A673 (cell line): ENCODE results near the gene ADRM1. TPM values are rescaled to one million over a fixed set of nuclear protein-coding genes. Genes with fewer than 3 reads are reported as not detected.

Source experiments
- BruUV-seq: library from RNA; stranded (reverse); fragments of 400-500 nt; replicated peaks from 2 replicates; lab custom pipeline; 2021; lab: Mats Ljungman, UMichigan
- CTCF ChIA-PET: fragments of 300-600 bp; sonication (Branson Sonifier 250); formaldehyde crosslinking; loops from one replicate; lab custom pipeline; 2022; ENCODE audit warnings: antibody characterized with exemption; lab: Charles Lee
- POLR2A ChIA-PET: fragments of 300-600 bp; sonication (Branson Sonifier 250); formaldehyde crosslinking; loops from one replicate; lab custom pipeline; 2022; ENCODE audit warnings: antibody characterized with exemption; ENCODE audit not compliant: low non-redundant PET; lab: Charles Lee
- DNase-seq: peaks from one replicate; pipeline ENCODE4 v3.0.0-alpha.2; 2015; ENCODE audit warnings: low spot score
- H3K27ac ChIP-seq: fragments of 200-600 bp; sonication (generic); 2 replicates; pipeline ENCODE4 v1.5.1; 2016; ENCODE audit warnings: mixed run types, low read depth, mild to moderate bottlenecking, mixed read lengths, antibody characterized with exemption, low read length; ENCODE audit not compliant: poor library complexity, severe bottlenecking
- H3K27me3 ChIP-seq: fragments of 200-600 bp; sonication (generic); replicated peaks from 2 replicates; pipeline ENCODE4 v1.6.1; 2017; ENCODE audit warnings: mixed run types, low read depth, mild to moderate bottlenecking, mixed read lengths, antibody characterized with exemption, low read length; ENCODE audit not compliant: insufficient read depth, poor library complexity
- H3K36me3 ChIP-seq: fragments of 200-600 bp; sonication (generic); 2 replicates; pipeline ENCODE4 v1.6.1; 2016; ENCODE audit warnings: mixed run types, mild to moderate bottlenecking, mixed read lengths, antibody characterized with exemption, low read length; ENCODE audit not compliant: insufficient read depth, poor library complexity, severe bottlenecking
- H3K4me1 ChIP-seq: fragments of 200-600 bp; sonication (generic); 2 replicates; pipeline ENCODE4 v1.6.1; 2017; ENCODE audit warnings: mixed run types, mild to moderate bottlenecking, mixed read lengths, antibody characterized with exemption, low read length; ENCODE audit not compliant: insufficient read depth, poor library complexity, severe bottlenecking
- H3K4me3 ChIP-seq: fragments of 200-600 bp; sonication (generic); 2 replicates; pipeline ENCODE4 v1.5.1; 2016; ENCODE audit warnings: low read depth, mixed run types, mild to moderate bottlenecking, mixed read lengths, low read length; ENCODE audit not compliant: poor library complexity, severe bottlenecking
- H3K9me3 ChIP-seq: fragments of 200-600 bp; sonication (generic); 2 replicates; pipeline ENCODE4 v1.6.1; 2016; ENCODE audit warnings: mixed run types, low read depth, mild to moderate bottlenecking, mixed read lengths, antibody characterized with exemption, low read length; ENCODE audit not compliant: poor library complexity, severe bottlenecking
- CTCF ChIP-seq: fragments of 300-800, 200-600 bp; sonication (generic); conservative IDR thresholded peaks from 2 replicates; pipeline ENCODE4 v1.5.1; 2017; ENCODE audit warnings: low read depth, mild to moderate bottlenecking, antibody characterized with exemption, low read length, moderate library complexity, mixed read lengths
- EZH2 ChIP-seq: fragments of 200-600 bp; sonication (generic); IDR thresholded peaks from 2 replicates; pipeline ENCODE4 v1.6.1; 2017; ENCODE audit warnings: borderline replicate concordance, low read depth, mild to moderate bottlenecking, mixed read lengths, antibody characterized with exemption, low read length; ENCODE audit not compliant: poor library complexity, severe bottlenecking
- intact Hi-C: fragments of 100-400 bp; cut with micrococcal nuclease; formaldehyde crosslinking; loops from one replicate; pipeline ENCODE4 v1.10.0; 2022; ENCODE audit not compliant: unreplicated experiment
- total RNA-seq: library from RNA; stranded (reverse); gene quantifications from 2 replicates; pipeline ENCODE4 v1.2.3, GENCODE V29; 2021

ADRM1 gene
- total RNA-seq, 1 experiment from 2014 or later, result 252 TPM

- no peaks in the 10 kb centered on the region for H3K36me3 ChIP-seq
- POLR2A ChIA-PET, result no interaction called here
Observed at GRCh38 chr20:62332421-62332820, 29.6 kb downstream of the ADRM1 start.

DNA sequence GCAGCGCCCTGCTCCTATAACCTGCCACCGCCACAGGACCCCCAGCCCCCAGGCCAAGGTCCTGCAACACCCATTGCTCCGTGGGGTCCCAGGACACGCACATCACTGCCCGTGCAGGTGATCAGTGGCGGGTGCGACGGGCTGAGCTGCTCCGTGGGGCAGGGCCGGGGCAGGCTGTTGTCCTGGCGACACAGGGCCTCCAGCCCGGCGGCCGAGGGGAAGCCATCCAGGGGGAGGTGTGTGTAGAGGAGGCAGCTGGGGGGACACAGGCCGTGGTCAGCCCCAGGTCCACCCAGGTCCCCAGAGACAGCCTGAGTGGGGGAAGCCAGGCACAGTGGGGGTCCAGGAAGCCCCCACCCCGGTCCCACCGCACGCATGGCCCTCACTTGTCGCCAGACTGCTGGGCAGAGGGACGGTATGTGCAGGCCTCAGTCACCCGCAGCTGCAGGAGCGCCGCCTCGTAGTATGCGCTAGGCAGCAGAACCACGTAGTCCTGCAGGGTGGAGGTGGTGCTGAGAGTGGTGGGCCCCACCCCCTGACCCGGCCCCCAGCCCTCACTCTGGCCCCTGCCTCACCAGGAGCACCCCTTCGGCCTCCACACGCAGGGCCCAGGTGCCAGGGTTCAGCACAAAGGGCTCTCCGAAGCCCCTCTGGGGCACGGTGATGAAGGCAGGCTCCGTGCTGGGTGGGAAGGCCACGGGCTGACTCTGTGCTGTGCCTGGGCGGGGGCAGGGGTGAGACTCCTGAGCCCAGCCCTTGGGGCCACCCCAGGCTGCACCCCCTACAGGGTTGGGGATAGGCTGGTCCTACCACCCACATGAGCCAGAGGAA lies 30.4 kb downstream of the ADRM1 start:
- ChIA-PET POLR2A (no interaction called here), CTCF (no interaction called here)
- Histone ChIP-seq H3K4me1 (no peaks in the 10 kb centered on the region), H3K27ac (no peak overlapping the region), H3K36me3 (no peaks in the 10 kb centered on the region), H3K4me3 (no peak overlapping the region), H3K27me3 (no peaks in the 10 kb centered on the region), H3K9me3 (no peaks in the 10 kb centered on the region)
- DNase-seq, result no peak
- TF ChIP-seq CTCF, result no peak
- TF ChIP-seq EZH2, result no peak
- no TSS peak for BruUV-seq
- intact Hi-C loops, result no loop called here

More at GRCh38 chr20:62332421-62332820, 29.6 kb downstream of the ADRM1 start:
- no peak for DNase-seq
- Histone ChIP-seq H3K27ac (no peak overlapping the region), H3K9me3 (no peaks in the 10 kb centered on the region), H3K4me1 (no peaks in the 10 kb centered on the region), H3K4me3 (no peak overlapping the region), H3K27me3 (no peaks in the 10 kb centered on the region)
- no TSS peak for BruUV-seq
- no peak for TF ChIP-seq EZH2
- TF ChIP-seq CTCF, result no peak
- intact Hi-C loops, result no loop called here
- CTCF ChIA-PET, result no interaction called here

- H3K27me3 ChIP-seq, result no peaks in the 10 kb centered on the region
- TF ChIP-seq EZH2 (no peak), CTCF (no peak)
- CTCF ChIA-PET, result no interaction called here
- no peaks in the 10 kb centered on the region for H3K4me1 ChIP-seq
- intact Hi-C loops, result no loop called here
- no peak overlapping the region for H3K27ac ChIP-seq
- no peak overlapping the region for H3K4me3 ChIP-seq
- no peaks in the 10 kb centered on the region for H3K36me3 ChIP-seq
- no peak for DNase-seq
- POLR2A ChIA-PET, result no interaction called here
- no peaks in the 10 kb centered on the region for H3K9me3 ChIP-seq
- no TSS peak for BruUV-seq
Observed at GRCh38 chr20:62333820-62334595, 31.2 kb downstream of the ADRM1 start.
